Sigmoid colon (tissue), 4 donors: ENCODE results near the gene LUC7L.

Experiments used
- CTCF ChIP-seq, 4 experiments: fragments of 450-650 bp in 3 of 4; fragments of 200-600 bp in 1 of 4; IDR thresholded peaks; one replicate each; pipeline ENCODE4 v1.5.1; 2016 to 2019; ENCODE audit warnings: antibody characterized with exemption in 4 of 4, mild to moderate bottlenecking in 3 of 4, moderate library complexity in 2 of 4
- POLR2A ChIP-seq, 2 donors: fragments of 450-650 bp; IDR thresholded peaks; one replicate each; pipeline ENCODE4 v1.6.1; 2016; ENCODE audit warnings: antibody characterized with exemption in 2 of 2, mild to moderate bottlenecking in 2 of 2, moderate library complexity in 2 of 2
- POLR2AphosphoS5 ChIP-seq, 4 donors: sonication (generic); formaldehyde crosslinking; IDR thresholded peaks; one replicate each; pipeline ENCODE4 v1.6.1; 2017; ENCODE audit warnings: antibody characterized with exemption in 4 of 4

- TF ChIP-seq CTCF (IDR thresholded peaks at IDR 0.05) (no peak), POLR2A (IDR thresholded peaks at IDR 0.05) (no peak), POLR2AphosphoS5 (IDR thresholded peaks at IDR 0.05) (no peak)
Measured at GRCh38 chr16:240559-240958, 11.3 kb upstream of the LUC7L start.
